ENCODE data around the gene AFAP1.

Gene AFAP1

GRCh38 chr4:7778510-7779431 is 160.9 kb downstream of the AFAP1 start:
- no peak for DNase-seq

- DNase-seq, result no peak
These were observed 161.7 kb downstream of the AFAP1 start for GRCh38 chr4:7777871-7778509.

- DNase-seq, result no peak
These were observed 162.5 kb downstream of the AFAP1 start for GRCh38 chr4:7777017-7777710.

GRCh38 chr4:7775396-7775795 is 164.3 kb downstream of the AFAP1 start:
- no peak for DNase-seq

DNA sequence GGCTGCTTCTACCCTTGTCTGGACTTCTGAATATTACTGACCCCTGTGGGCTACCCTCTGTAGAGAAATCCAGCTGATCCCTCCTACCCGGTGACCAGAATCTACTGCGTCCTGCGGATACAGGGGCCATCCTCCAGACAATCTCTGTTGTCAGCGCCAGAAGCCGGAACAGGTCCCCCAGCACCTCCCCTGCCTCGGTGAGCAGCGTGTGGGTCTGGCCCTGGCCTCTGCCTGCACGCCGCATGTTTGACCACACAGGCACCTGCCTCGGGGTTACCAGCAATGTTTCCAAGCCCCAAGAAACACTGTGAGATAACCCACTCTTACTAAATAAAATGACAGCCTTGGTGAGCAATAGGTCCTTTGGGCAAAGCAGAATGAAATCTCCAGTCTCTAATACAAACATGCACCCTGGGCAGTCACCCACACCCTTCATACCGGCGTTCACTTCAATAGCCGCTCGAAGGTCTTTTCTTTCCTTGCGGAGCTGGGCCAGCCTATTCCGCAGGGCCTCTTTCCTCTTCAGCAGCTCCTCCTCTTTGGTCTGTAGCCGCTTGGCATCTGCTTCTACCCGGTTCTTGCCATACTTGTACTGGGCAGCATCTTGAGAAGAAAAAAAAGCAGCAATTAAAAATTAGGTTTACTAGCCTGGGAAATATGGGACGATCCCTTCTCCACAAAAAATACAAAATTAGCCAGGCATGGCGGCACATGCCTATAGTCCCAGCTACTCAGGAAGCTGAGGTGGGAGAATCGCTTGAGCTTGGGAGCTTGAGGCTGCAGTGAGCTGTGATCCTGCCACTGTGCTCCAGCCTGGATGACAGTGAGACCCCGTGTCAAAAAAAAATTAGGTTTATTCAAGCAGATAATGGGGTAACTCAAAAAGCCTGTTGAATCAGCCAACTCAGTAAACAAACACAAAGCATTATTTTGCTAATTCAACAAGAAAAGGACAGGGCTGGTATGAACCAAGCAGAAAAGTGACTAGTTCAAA is 165.1 kb downstream of the AFAP1 start:
- DNase-seq, result no peak

DNA sequence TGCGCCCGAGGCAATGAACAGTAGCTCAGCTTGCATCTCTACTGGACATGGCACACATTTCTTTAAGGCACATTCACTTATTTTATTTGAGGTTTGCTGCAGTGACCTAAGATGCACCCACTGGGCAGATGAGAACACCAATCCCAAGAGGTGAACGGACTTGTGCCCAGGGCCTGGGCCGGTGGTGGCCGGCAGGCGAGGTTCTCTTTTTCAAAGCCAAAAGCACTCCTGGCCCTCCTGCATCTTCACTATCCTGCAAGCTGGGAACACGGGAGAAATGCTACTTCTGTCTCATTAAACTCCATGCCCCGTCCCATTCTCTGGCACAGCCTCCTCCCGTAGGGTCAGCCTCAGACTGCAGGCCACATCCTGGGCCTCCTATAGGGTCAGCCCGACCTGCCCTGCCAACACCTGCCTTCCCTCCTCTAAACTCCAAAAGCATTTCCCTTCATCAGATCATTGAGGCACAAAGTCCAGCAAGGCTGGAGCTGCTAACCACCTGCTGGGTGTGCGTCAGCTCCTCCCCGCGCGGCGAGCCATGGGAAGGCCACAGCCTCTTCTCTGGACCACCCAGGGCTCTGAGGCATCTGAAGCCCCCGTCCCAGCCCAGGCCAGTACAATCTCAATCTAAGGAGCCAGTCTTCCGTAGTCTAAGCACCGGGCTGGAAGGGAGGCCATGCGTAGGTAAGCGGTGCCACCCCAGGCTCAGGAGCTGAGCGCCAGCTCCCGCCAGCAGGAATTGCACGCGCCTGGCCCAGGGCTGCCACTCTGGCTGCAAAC is 166.1 kb downstream of the AFAP1 start:
- DNase-seq, result no peak

DNA sequence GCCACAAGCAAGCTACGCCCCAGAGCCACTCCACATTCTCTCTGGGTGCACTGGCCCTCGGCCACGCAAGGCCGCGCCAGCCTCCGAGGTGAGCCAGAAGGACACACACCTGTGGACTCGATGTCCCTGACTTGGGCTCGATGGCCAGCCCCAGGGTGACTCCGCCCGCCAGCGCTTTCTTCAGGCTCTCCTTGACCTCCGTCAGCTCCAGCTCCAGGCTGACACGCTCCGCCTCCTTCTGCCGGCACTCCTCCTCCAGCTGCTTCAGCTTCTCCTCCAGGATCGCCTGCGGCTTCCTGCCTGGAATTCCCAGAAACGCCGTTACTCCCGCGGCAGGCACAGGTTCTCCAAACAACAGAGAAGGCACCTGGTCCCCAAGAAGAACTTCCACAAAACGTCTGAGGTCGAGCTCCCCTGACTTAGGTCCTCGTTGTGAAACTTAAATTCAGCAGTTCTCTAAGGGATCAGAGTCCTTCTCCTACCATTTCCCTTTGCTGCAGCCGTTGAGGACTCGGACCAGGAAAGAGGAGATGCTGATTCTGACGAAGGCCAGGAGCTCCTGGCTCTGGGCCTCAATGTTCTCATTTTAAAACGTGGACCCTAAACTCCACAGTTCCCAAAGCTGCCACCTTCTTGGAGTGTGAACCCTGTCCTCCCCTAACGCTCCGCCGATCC is 166.8 kb downstream of the AFAP1 start:
- DNase-seq, result no peak

GRCh38 chr4:7771541-7772507 is 167.8 kb downstream of the AFAP1 start:
- no peak for DNase-seq

GRCh38 chr4:7771056-7771455 is 168.6 kb downstream of the AFAP1 start:
- peak; percentile 22 for DNase-seq

GRCh38 chr4:7770224-7771050 is 169.2 kb downstream of the AFAP1 start:
- DNase-seq, result no peak

DNA sequence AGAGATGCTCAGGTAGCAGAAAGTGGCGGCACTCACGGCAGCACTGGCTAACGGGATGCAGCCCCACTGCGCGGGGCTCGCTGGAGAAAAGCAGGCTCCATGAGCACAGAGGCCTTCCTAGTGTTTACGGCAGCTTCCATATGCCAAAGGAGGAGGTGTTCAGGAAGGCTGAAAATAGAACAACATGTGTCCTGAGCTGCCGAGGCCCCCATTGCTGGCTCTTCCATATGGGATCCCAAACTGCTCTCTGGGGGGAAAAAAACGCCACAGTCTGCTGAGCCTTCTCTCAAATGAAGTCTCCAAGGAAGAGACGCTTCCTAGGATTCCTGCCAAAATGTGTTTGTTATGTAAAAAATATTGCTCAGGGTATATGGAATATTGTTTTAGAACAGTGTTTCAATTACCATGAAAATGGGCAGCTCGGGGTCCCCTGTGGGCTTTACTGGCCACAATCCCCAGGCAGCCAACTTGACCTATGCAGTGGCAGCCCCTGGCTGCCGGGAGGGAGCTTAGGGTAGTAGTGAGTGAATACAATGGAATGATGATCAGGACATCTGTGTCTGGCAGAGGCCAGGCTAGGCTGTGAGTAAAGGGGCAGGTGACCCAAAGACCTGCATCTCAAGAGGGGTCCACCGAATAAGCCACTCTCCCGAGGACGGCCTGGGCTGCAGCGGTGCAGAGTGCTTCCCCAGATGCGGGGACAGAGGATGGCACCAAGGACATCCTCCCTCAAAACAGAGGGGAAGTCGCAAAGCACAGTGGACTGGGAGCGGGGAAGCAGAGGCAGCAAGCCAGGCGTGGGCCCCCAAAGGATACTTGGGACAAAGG is 170.1 kb downstream of the AFAP1 start:
- no peak for DNase-seq

- DNase-seq, result no peak
These were observed 170.9 kb downstream of the AFAP1 start for GRCh38 chr4:7768736-7769135.

DNA sequence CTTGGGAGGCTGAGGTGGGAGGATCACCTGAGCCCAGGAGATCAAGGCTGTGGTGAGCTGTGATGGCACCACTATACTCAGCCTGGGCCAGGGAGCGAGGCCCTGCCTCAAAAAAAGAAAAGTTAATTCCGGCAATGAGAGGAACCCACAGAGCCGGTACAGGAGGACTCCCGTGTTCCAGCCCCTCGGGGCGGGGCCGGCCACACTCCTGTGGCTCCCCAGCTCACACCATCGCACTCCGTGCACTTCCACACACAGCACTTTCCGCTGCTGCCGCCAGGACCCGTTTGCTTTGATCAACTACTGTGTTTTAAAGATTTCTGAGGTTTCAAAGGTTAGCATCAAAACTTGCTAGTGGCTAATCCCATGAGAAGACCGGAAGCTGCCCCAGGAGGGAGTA is 171.7 kb downstream of the AFAP1 start:
- DNase-seq, result no peak

GRCh38 chr4:7767526-7767925 is 172.1 kb downstream of the AFAP1 start:
- DNase-seq, result no peak

DNA sequence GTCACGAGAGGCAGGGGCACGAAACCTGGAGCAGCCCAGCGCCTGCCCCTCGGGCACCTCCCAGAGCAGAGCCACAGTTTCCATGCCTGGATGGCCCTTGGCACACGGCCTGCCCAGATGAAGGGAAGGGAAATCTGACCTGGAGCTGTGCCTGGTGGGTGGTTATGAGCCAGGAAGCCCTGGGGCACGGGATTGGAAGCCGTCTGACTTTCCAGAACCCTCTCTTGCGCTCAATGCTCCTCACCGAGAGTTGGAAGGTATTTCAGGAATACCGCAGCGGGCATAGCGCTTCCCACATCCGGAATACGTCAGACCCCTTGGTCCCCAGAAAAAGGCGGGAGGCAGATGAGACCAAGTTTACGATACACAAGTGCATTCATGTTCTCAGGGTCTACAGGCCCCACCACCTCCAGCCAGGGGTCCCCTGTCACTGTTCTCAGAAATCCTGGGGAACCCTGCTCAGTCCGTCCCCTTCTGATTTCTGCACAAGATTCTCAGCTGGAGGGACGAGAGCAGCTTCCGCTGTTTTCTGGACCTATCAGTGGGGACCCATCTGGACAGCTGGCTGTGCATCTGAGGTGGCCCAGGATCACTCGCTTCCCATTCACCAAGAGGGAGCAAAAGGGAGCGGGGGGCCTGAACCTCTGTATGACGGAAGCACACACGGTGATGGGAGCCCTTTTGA is 172.9 kb downstream of the AFAP1 start:
- DNase-seq, result no peak

DNA sequence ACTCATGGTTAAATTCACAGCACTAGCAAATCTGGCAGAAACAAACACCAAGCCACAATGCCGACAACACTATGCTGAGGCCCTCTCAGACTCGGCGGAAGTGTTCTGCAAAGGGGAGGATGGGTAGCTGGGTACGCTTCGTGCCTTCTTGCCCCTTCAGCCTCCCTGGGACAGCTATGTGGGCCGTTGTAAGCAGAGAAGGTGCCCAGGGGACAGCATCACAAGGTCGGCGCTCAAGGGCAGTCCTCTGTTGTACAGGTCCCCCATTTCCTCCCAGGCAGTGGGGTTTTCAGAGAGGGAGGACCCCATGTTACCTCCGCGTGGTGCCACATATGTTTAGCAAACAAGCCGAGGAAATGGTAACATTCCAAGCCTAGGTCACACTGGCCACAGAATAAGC is 173.6 kb downstream of the AFAP1 start:
- DNase-seq, result no peak

GRCh38 chr4:7765666-7766065 is 174.0 kb downstream of the AFAP1 start:
- no peak for DNase-seq

Measured in activated CD4-positive, alpha-beta T cell treated with anti-CD3 and anti-CD28 coated beads, Interleukin-2, amount 50 U/mL, for 1 hour (primary cell).